Endothelial cell of umbilical vein (primary cell): ENCODE measurements around the gene TBC1D4.

Experiments used
- CTCF ChIP-seq, 2 donors: IDR thresholded peaks; 1 replicate in 1 of 2; 2 replicates in 1 of 2; pipeline ENCODE4 v1.5.1; 2011; ENCODE audit warnings: low read length in 2 of 2, mild to moderate bottlenecking in 2 of 2, moderate library complexity in 2 of 2, control low read depth in 1 of 2, inconsistent platforms in 1 of 2, low read depth in 1 of 2; ENCODE audit not compliant: insufficient read depth in 1 of 2; ENCODE audit errors: extremely low read depth in 1 of 2
- EZH2 ChIP-seq: IDR thresholded peaks from 2 replicates; pipeline ENCODE4 v1.6.1; 2012; ENCODE audit warnings: borderline replicate concordance, low read depth, mild to moderate bottlenecking, moderate library complexity, low read length, inconsistent platforms; ENCODE audit not compliant: severe bottlenecking
- MYC ChIP-seq: IDR thresholded peaks from one replicate; pipeline ENCODE4 v1.6.1; 2011; ENCODE audit warnings: mild to moderate bottlenecking, low read depth, low read length
- POLR2A ChIP-seq: IDR thresholded peaks from 2 replicates; pipeline ENCODE4 v1.6.1; 2012; ENCODE audit warnings: low read depth, mild to moderate bottlenecking, control low read depth, low read length

GRCh38 chr13:75390229-75390628, 91.7 kb downstream of the TBC1D4 start:
- TF ChIP-seq CTCF (IDR thresholded peaks at IDR 0.05; ENCODE audit: extremely low read depth in 1 of 2, insufficient read depth in 1 of 2, low read depth in 1 of 2, low read length in 2 of 2) (no peak), EZH2 (no peak), MYC (no peak), POLR2A (no peak)
